Measurements from ENCODE around the gene ME1.

DNA sequence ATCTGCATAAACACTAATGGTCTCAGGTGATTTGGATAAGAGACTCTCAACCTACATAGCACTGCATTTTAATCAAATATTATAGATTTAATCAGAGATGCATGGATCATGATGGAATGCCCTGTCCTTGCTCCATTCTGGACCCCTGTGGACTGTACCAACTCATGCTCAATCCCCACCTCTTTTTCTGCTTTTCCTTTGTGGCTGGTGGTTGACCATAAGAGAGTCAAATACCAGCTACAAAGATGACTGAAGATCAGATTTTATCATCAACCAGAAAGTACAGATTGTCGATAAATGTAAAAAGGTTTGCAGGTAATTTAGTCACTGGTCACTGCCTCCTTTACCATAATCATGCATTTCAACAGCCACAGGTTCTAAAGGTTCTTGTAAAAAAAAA lies 116.2 kb downstream of the ME1 start:
- TF ChIP-seq POLR2AphosphoS5 (IDR thresholded peaks at IDR 0.05; ENCODE audit: low read depth, low read length) (no peak), SIN3A (IDR thresholded peaks at IDR 0.05; ENCODE audit: borderline replicate concordance, insufficient read depth, low read length) (no peak)
